Caki2 (cell line): ENCODE results near the gene FTO. TPM values are rescaled to one million over a fixed set of nuclear protein-coding genes. Genes with fewer than 3 reads are reported as not detected.

Experiments
- DNase-seq: peaks from one replicate; pipeline ENCODE4 v3.0.0-alpha.2; 2015; ENCODE audit warnings: low read depth
- in situ Hi-C: cut with HindIII; loops from 2 replicates; pipeline ENCODE4 v1.10.0; 2016; ENCODE audit warnings: low sequenced_read_pairs, low pct_unique_long_range_greater_than_20kb, mixed read lengths
- total RNA-seq: library from RNA; depleted of rRNA; stranded (reverse); fragments of >200 nt; shearing (Covaris generic); gene quantifications from 2 replicates; pipeline ENCODE4 v1.2.3, GENCODE V29; 2014; ENCODE audit warnings: low replicate concordance

FTO gene
- total RNA-seq, 1 experiment from 2014 or later, result 45.9 TPM

GRCh38 chr16:53804467-53804866, 100.5 kb downstream of the FTO start:
- in situ Hi-C loops, result no loop called here
- no peak for DNase-seq

GRCh38 chr16:53805113-53805512, 101.2 kb downstream of the FTO start:
- in situ Hi-C loops, result no loop called here

GRCh38 chr16:53805752-53806151, 101.8 kb downstream of the FTO start:
- DNase-seq, result no peak
- in situ Hi-C loops, result no loop called here

More at GRCh38 chr16:53805113-53805512, 101.2 kb downstream of the FTO start:
- peak; percentile 38 for DNase-seq

- no peak for DNase-seq
- in situ Hi-C loops, result no loop called here
These were observed 105.4 kb downstream of the FTO start for GRCh38 chr16:53809088-53809932.

GRCh38 chr16:53812914-53813313, 109.0 kb downstream of the FTO start:
- DNase-seq, result no peak
- in situ Hi-C loops, result no loop called here

GRCh38 chr16:53814801-53815200, 110.8 kb downstream of the FTO start:
- in situ Hi-C loops, result no loop called here
- DNase-seq, result no peak

GRCh38 chr16:53816211-53816836, 112.4 kb downstream of the FTO start:
- no peak for DNase-seq
- in situ Hi-C loops, result no loop called here

- DNase-seq, result peak; percentile 56
- in situ Hi-C loops, result no loop called here
These were observed 113.3 kb downstream of the FTO start for GRCh38 chr16:53817117-53817755.

GRCh38 chr16:53817812-53818550, 114.0 kb downstream of the FTO start:
- in situ Hi-C loops, result no loop called here
- DNase-seq, result no peak

GRCh38 chr16:53821487-53821886, 117.5 kb downstream of the FTO start:
- peak; percentile 21 for DNase-seq
- in situ Hi-C loops, result no loop called here

- peak; percentile 29 for DNase-seq
- in situ Hi-C loops, result no loop called here
These were observed 118.1 kb downstream of the FTO start for GRCh38 chr16:53821957-53822625.

GRCh38 chr16:53822936-53823529, 119.1 kb downstream of the FTO start:
- no peak for DNase-seq
- in situ Hi-C loops, result no loop called here

GRCh38 chr16:53826658-53827057, 122.7 kb downstream of the FTO start:
- in situ Hi-C loops, result no loop called here
- no peak for DNase-seq

- in situ Hi-C loops, result no loop called here
- no peak for DNase-seq
These were observed 123.8 kb downstream of the FTO start for GRCh38 chr16:53827741-53828140.

GRCh38 chr16:53829186-53829747, 125.3 kb downstream of the FTO start:
- peak; percentile 32 for DNase-seq
- in situ Hi-C loops, result no loop called here

- no peak for DNase-seq
- in situ Hi-C loops, result no loop called here
These were observed 129.1 kb downstream of the FTO start for GRCh38 chr16:53832896-53833544.

- in situ Hi-C loops, result no loop called here
- DNase-seq, result no peak
These were observed 132.2 kb downstream of the FTO start for GRCh38 chr16:53836142-53836541.
